ENCODE data around the gene TOR1A.

TOR1A gene

GRCh38 chr9:129823935-129824601 lies at the start of gene TOR1A:
Gene TOR1A, minus strand, starts transcription at chr9:129824136. Its CDS starts 51 bp downstream, at chr9:129824085.
- DNase-seq: peak; percentile 89 to 92

DNA sequence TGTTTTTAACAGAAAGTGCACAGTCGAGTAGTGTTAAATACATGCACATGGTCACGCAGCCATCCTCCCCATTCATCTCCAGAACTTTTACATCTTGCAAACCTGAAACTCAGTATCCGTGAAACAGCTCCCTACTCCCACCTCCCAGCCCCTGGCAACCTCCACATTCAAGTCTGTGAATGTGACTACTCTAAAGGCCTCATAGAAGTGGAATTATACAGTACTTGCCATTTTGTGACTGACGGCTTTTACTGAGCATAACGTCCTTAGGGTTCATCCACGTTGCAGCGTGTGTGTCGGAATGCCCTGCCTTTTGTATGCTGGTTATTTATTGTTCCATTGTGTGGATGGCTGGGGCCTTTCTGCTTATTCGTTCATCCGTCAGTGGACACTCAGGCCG lies 47.1 kb upstream of the TOR1A start:
- DNase-seq: no peak

DNA sequence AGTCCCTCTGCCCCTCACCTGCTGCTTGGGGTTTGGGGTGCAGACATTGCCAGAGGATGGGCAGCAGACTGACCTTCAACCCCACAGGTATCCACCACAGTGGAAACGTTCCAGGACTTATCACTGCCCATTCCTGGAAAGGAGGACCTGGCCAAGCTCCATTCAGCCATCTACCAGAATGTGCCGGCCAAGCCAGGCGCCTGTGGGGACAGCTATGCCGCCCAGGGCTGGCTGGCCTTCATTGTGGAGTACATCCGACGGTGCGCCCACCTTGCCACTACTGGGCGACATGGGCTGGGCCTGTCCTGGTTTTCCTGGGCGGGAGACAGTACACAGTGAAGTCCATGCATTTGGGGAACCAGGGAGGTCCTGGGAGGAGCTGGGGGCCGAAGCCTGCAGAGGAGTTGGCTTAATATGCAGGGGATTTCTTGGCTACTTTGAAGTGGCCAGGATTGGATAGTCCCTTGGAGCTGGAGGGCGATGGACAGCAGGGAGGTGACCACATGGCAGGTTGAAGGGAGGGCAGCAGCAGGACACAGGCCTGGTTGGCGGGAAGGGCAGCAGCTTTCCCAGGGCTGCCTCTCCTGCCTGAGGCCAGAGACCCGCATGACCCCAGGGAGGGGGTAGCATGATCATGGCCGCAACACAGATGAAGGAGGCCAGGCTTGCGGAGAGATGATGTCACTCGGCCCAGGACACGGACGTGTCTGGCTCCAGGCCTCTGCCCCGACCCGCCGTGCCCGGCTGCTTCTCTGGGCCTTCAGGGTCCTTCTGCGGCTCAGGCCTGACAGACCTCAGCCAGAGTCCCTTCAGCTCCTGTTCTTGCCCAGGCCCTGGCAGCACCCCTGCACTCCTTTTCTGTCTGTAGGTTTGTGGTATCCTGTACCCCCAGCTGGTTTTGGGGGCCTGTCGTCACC lies 45.9 kb upstream of the TOR1A start:
- DNase-seq: no peak

GRCh38 chr9:129868872-129869486 lies 45.0 kb upstream of the TOR1A start:
- DNase-seq: peak; percentile 70 to 73

DNA sequence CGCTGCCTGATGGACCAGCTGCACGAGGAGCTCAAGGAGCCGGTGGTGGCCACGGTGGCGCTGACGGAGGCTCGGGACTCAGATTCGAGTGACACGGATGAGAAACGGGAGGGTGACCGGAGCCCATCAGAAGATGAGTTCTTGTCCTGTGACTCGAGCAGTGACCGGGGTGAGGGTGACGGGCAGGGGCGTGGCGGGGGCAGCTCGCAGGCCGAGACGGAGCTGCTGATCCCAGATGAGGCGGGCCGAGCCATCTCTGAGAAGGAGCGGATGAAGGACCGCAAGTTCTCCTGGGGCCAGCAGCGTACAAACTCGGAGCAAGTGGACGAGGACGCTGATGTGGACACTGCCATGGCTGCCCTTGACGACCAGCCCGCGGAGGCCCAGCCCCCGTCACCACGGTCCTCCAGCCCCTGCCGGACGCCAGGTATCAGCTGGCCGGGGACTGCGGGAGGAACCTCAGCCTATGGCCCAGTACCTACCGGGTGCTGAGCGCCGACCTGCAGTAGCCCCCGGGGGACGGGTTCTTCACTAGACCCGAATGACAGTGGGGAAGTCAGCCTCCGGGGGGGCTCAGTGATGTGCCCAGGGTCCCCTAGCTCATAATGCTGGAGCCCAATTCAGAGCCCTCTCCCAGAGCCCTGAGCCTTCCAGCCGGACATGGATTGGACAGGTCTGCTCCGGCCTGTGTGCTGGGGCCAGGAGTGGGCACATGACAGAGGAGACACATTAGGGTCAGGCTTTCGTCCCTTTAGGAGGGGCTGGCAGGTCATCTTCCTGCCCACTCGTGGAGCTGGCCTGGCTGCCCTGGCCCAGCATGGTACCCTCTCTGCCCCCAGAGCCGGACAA lies 44.3 kb upstream of the TOR1A start:
- no peak for DNase-seq

DNA sequence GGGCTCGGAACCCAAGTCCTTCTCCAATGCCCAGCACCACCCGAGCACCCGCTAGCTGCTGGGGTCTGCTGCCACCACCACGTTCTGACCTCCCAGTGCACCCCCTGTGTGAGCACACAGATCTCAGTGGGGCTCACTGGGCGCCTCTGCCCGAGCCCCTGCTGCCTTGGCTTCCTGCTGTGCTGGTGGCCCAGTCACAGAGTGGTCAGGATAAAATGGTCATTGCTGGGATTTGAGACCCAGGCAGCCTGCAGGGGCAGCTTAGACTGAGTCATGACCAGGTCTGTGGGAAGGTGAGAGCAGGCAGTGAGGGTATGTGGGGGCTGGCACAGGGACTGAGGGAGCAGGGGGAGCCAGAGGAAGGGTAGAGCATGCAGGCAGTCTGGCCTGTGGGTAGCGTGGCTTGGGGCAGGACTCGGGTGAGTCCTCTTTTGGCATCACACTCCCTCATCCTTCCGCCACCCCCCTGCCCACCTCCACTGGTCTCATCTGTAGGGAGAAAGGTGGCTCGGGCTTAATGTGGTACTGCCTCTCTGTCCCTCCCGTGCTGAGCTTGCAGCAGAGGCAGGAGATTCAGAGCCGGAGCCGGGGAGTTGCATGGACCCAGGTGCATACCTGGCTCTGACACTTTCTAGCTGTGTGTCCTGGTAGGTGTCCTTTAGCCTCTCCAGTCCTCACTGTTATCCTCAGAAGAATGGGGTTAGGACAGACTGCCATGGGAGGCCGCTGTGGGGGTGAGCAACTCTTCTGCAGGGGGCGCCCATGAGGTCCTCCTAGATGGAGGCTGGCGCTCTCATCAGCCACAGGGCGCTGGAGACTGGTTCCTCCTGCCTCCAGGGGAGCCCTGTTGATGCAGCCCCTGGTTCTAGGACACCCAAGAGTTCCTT lies 43.4 kb upstream of the TOR1A start:
- DNase-seq: no peak

DNA sequence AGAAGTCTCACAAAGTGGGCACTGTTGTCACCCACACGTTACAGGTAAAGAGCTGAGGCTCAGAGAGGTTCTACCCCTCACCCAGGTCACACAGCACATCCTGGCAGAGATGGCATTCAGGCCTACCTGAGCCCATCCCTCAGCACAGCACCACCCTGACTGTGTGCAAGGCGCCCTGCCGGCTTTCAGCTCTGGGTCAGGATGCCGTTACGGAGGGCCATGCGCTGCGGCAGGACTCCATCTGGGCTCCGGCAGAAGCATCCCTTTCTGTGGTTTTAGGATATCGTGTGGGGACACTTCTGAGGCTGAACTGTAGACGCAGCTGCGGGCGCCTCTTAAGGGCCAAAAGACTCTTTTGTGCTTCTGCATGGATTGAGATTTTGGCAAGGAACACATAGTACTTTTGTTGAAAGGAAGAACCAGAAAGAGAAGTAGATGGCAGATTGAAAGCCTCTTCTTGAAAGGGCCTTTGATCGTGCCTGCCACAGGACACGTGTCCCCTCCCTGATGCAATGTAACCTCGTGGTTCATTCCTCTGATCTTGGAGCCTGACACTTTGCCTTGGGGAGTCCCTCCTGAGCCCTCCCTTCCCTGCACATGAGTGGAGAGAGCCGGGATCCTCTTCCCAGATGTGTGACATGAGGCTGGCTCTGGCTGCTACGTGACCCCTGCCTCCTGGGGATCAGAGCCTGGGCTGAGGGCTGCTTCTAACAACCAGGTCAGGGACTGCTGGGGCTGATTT lies 42.6 kb upstream of the TOR1A start:
- DNase-seq: no peak

DNA sequence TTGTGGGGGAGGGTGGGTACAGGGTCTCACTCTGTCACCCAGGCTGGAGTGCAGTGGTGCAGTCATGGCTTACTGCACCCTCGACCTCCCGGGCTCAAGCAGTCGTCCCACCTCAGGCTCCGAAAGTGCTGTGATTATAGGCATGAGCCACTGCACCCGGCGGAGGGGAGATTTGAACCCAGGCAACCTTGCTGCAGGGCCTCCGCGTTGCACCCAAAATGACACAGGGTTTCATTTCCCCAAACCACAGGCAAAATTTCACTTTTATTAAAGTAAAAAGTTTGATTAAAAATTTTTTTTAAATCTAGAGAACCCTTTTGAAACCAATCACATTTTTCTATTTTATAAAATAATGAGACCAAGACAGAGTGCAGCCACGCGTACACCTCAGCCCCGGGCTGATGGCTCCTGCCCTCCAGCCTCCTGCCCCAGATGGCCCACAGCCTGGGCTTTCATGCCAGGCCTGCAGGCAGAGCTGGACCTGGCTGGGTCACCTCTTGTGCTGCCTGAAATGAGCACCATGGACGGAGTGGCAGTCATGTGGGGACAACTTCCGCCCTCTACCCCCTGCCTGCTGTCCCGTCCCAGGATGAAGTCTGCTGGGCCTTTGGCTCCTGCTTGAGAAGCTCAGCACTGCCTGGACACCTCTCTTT lies 41.9 kb upstream of the TOR1A start:
- DNase-seq: no peak

DNA sequence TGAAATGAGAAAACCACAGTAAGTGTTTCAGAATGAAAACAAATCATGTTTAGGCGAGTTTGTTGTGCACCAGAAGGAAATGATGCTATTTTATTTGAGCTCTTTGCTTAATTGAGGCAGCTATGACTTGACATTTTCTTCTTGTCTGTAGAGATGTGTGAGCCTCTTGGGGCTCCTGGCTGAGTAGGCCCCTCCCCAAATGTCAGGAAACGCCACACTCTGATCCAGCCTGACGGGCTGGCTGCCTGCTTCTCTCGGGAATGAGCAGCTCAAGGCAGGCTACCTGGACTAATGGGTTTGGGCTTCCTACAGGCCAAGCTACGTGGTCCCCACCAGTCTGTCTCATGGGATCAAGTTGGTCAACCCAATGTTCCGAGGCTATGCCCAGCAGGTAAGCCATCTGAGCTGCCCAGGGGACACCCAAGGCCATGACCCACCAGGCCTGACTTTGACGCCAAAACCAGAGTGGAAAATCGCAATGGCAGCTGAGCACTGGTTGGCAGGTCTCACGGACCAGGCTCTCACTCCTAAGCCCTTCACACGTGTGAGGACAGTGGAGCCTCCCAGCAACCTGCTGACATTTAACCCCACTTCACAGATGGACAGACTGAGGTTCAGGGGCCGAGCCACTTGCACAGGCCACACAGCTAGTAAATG lies 41.2 kb upstream of the TOR1A start:
- no peak for DNase-seq

- DNase-seq: peak; percentile 38 to 53
These were observed 39.2 kb upstream of the TOR1A start for GRCh38 chr9:129863059-129863690.

GRCh38 chr9:129861447-129861827 lies 37.5 kb upstream of the TOR1A start:
- DNase-seq: no peak

DNA sequence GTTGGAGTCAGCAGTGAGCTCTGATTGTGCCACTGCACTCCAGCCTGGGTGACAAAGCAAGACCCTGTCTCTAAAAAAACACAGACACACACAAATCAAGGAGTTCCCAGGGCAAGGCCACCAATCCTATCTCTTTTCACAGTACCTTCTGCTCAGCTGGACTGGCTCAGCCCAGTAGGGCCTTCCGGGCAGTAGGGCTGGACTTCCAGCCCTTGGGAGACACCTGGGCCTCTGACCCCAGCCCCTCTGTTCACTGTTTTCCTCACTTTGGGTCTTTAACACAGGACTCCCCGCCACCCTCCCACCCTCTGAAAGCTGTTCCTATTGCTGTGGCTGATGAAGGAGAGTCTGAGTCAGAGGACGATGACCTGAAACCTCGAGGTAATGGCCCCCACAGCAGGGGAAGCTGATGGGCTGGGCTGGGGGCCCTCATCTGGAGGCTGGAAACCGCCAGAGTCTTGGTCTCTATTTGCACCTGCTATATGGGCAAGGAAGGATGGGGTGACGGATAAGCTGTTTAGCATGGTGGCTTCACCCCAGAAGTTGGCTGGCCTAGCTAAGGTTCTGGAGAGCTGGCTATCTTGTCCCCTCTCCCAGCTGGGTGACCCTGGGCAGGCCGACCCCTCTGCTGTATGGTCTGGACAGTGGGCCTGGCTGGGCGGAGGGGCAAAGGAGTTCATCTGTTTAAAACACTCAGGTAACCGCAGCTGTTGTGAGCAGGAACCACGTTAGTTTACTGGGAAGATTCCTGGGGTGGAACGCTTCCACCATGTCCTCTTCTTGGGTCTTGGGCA lies 36.9 kb upstream of the TOR1A start:
- DNase-seq: no peak

DNA sequence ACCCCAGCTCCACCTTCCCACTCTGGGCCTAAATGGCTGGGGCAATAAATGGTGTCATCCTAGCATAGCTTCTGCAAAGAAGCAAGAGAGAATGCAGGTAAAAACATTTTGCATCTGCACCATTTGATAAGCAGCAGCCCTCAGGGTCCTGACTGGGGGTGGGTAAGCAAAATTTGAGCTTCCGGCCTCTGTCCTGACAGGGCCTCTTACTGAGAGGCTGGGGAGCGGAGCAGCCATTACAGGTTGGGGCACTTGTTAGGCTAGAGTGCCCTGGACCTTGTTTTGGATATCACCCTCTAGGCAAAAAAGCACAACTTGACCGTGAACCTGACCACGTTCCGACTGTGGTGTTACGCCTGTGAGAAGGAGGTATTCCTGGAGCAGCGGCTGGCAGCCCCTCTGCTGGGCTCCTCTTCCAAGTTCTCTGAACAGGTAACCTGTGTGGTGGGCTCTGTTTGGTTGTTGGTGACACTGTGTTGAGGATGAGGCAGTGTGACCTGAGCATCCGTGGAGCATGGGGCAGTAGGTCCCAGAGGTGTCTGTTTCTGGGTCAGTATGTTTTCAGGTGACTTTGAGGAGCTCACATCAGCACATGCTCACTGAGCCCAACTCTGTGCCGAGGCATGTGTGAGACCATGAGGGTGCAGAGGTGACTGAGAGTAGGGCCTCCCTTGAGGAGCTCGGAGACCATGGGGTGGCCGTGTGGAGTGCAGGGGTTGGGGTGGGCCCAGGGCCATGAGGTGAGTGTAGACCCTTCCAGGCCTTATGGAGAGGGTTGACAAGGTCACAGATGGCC lies 34.4 kb upstream of the TOR1A start:
- no peak for DNase-seq

- DNase-seq: no peak
These were observed 33.3 kb upstream of the TOR1A start for GRCh38 chr9:129857207-129857606.

GRCh38 chr9:129854588-129855110 lies 30.7 kb upstream of the TOR1A start:
- DNase-seq: no peak

- no peak for DNase-seq
These were observed 29.7 kb upstream of the TOR1A start for GRCh38 chr9:129853614-129854013.

DNA sequence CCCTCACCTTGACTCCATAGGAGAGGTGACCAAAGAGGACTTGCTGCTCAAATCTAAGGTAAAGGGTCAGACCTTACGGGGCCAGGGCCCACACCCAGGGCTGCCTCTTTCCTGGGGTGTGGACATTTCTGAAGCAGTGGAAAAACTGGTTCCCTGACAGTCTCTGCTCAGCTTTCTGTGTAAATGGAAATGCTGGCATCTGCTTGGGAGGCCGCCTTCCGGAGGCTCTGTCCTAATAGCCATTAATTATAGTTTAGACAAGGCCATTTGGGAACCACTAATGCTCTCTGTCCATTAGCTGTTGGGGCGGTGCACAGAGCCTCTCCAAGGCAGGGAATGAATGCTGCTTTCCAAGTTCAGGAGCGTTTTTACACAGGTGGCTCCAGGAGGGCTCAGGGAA lies 28.6 kb upstream of the TOR1A start:
- no peak for DNase-seq

Data from stimulated activated CD4-positive, alpha-beta T cell treated with anti-CD3 and anti-CD28 coated beads, Interleukin-2, amount 100 ng/mL, for 48 hours (primary cell).